ENCODE results near the gene SLC5A2.
"Not testable (repeated sequence)": the region's sequence is repeated elsewhere in the genome, so short reads cannot be mapped to it uniquely, and the experiment has no call there.

Gene SLC5A2

GRCh38 chr16:31440516-31441184 lies 42.3 kb upstream of the SLC5A2 start:
- TF ChIP-seq CTCF (IDR thresholded peaks at IDR 0.05; ENCODE audit: low read depth, low read length): no peak
- DNase-seq: no peak
- no peak overlapping the region for H3K27ac ChIP-seq

GRCh38 chr16:31441956-31442355 lies 41.0 kb upstream of the SLC5A2 start:
- H3K4me3 ChIP-seq (ENCODE audit: low read depth, low read length): peak overlapping the region; percentile 52
- TF ChIP-seq CTCF (IDR thresholded peaks at IDR 0.05; ENCODE audit: low read depth, low read length): no peak
- H3K36me3 ChIP-seq: no peaks in the 10 kb centered on the region

More at GRCh38 chr16:31440516-31441184, 42.3 kb upstream of the SLC5A2 start:
- no peaks in the 10 kb centered on the region for H3K27me3 ChIP-seq (ENCODE audit: insufficient read depth, low read depth, severe bottlenecking)
- no peaks in the 10 kb centered on the region for H3K36me3 ChIP-seq
- no peak overlapping the region for H3K4me3 ChIP-seq (ENCODE audit: low read depth, low read length)
- no peaks in the 10 kb centered on the region for H3K9me3 ChIP-seq (ENCODE audit: severe bottlenecking)

GRCh38 chr16:31445931-31446330 lies 37.0 kb upstream of the SLC5A2 start:
- H3K36me3 ChIP-seq; DNase-seq; H3K27me3 ChIP-seq (ENCODE audit: insufficient read depth, low read depth, severe bottlenecking); H3K4me3 ChIP-seq (ENCODE audit: low read depth, low read length); H3K9me3 ChIP-seq (ENCODE audit: severe bottlenecking); H3K27ac ChIP-seq: not testable (repeated sequence)

More at GRCh38 chr16:31441956-31442355, 41.0 kb upstream of the SLC5A2 start:
- no peaks in the 10 kb centered on the region for H3K27me3 ChIP-seq (ENCODE audit: insufficient read depth, low read depth, severe bottlenecking)
- no peak overlapping the region; the same call in none of the 2 replicates for H3K27ac ChIP-seq
- H3K9me3 ChIP-seq (ENCODE audit: severe bottlenecking): no peaks in the 10 kb centered on the region
- no peak for DNase-seq

- Histone ChIP-seq H3K36me3 (no peaks in the 10 kb centered on the region), H3K9me3 (ENCODE audit: severe bottlenecking) (no peaks in the 10 kb centered on the region), H3K27ac (peak overlapping the region; percentile 39), H3K4me3 (ENCODE audit: low read depth, low read length) (no peak overlapping the region), H3K27me3 (ENCODE audit: insufficient read depth, low read depth, severe bottlenecking) (no peaks in the 10 kb centered on the region)
- no peak for DNase-seq
- no peak for TF ChIP-seq CTCF (IDR thresholded peaks at IDR 0.05; ENCODE audit: low read depth, low read length)
Observed at GRCh38 chr16:31451201-31451600, 31.7 kb upstream of the SLC5A2 start.

- Histone ChIP-seq H3K4me3 (ENCODE audit: low read depth, low read length) (no peak overlapping the region), H3K9me3 (ENCODE audit: severe bottlenecking) (no peaks in the 10 kb centered on the region), H3K27me3 (ENCODE audit: insufficient read depth, low read depth, severe bottlenecking) (no peaks in the 10 kb centered on the region), H3K36me3 (no peaks in the 10 kb centered on the region), H3K27ac (peak overlapping the region; percentile 39)
- peak; percentile 71 for TF ChIP-seq CTCF (IDR thresholded peaks at IDR 0.05; ENCODE audit: low read depth, low read length)
- peak; percentile 95 for DNase-seq
Observed at GRCh38 chr16:31451681-31452351, 31.1 kb upstream of the SLC5A2 start.

GRCh38 chr16:31452631-31453106 lies 30.3 kb upstream of the SLC5A2 start:
- Histone ChIP-seq H3K9me3 (ENCODE audit: severe bottlenecking) (no peaks in the 10 kb centered on the region), H3K4me3 (ENCODE audit: low read depth, low read length) (no peak overlapping the region), H3K27me3 (ENCODE audit: insufficient read depth, low read depth, severe bottlenecking) (no peaks in the 10 kb centered on the region), H3K36me3 (0 out of 2 replicates have a peak, but pooled peaks cover 3% of the 10 kb centered on the region), H3K27ac (no peak overlapping the region)
- no peak for TF ChIP-seq CTCF (IDR thresholded peaks at IDR 0.05; ENCODE audit: low read depth, low read length)
- DNase-seq: no peak
